ENCODE results near the gene PEAR1.

The PEAR1 gene

DNA sequence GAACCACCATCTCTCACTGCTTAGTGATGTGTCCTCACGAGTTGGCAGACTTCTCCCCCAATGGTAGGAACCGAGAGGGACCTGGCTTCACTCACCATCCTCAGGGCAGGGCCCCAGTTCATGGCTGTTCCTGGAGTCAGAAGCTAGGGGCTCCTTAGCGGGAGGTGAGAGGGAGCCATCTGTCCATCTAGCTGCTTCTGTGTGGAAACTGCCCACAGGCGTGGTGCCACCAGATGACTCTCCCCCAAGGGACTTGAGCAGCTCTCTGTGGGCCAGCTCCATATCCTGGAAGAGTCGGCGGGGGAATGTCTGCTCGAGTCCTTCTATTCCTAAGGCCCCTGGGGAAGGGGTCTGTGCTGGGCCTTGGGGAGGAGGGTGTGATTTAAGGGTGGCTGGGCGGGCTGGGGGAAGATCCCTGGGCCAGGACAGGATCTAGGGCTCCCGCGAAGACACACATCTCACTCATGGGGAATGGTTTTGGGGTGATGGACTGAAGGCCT, 43.3 kb downstream of the PEAR1 start:
- no peak for DNase-seq (ENCODE audit: low spot score)

DNA sequence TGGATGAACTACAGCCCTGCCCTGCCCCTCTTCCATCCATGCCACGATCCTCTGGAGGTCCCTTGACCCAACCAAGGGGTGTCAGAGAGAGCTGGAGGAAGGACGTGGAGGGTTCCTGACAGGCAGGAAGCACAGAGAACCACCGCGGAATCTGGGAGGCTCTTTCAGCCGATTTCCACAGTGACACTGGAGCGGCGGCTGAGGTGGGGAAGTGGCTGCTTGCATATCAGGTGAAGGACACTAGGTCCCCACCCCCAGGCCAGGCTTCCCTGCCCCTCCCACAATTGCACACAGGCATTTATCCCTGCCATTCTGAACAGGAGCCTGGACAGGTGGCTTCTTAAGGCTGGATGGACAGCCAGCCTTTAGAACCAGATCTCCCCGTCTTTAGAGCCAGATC, 44.4 kb downstream of the PEAR1 start:
- no peak for DNase-seq (ENCODE audit: low spot score)

DNA sequence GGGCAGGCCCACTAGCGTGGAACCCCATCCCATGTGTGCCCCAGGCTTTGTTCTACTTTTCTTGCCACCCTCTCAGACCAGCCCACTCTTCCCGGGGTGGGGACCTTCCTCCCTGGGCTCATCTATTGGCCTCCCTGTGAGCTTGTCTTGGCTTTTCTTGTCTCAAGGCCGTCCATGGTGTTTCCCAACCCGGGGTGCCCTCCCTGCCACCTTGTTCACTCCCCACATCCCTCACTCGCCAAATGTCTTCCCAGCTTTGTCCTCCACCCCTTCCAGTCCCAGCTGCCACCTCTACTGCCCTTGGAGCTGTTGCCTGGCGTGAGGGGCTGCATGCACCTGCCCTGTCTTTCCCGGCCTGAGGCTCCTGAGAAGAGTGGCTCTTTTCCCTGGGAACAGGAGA, 45.3 kb downstream of the PEAR1 start:
- DNase-seq (ENCODE audit: low spot score) = no peak

DNA sequence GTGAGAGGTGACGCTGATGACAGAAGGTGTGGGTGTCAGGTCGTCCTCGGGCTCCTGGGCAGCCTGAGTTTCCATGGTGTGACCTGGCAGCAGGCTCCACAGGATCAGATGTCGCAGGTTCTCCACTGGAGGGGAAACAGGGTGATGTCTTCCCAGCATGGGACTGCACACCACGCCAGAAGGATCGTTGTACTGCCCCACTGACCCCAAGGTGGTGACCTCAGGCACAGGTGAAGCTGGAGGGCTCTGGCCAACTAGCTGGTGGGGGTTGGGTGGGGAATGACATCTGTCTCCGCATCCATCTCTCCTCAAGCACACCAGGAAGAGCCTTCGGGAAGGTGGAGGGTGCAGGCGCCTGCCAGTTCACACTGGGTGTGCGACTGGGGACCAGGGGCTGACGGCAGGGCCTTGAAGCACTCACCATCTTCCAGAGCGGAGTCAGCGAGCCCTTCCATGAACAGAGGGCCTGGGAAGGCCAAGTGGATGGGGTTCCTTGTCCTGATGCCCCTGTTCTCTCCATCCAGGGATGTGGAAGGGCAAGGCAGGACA, 46.3 kb downstream of the PEAR1 start:
- DNase-seq (ENCODE audit: low spot score) = no peak

DNA sequence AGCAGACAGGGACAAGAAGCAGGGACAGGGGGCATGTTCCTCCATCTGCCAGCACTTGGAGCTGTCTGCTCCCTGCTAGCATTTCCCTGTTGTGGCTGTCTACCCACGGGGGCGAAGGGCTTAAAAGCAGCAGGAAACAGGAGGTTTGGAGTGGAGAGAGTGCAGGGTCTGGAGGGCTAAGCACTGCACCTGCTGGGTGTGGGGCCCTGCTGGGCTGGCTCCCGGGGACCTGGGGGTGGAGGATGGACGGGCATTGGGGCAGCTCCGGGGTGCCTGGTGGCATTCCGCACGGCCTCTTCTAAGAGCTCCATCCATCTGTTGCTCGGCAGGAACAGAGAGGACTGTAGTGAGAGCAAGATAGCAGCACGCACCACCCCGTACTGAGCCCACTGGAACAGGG, 48.2 kb downstream of the PEAR1 start:
- DNase-seq (ENCODE audit: low spot score) = no peak

DNA sequence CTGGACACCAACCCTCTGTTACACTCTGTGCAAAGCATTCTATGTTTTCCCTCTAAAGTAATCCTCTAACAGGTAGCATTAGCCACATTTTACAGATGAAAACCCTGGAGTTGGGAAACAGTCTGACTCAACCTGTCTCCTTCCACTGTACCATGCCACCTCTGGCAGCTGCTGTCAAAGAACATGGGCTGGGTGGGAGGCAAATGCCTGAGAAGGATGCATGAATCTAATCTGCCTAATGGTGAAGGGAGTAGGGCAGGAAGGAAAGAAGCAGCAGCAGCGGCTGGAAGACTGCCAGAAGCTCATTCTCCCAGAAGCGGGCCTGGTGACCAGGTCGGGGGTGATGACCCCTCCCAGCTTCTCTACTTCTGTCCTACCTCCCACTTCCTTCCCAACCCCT, 48.7 kb downstream of the PEAR1 start:
- DNase-seq (ENCODE audit: low spot score) = no peak

DNA sequence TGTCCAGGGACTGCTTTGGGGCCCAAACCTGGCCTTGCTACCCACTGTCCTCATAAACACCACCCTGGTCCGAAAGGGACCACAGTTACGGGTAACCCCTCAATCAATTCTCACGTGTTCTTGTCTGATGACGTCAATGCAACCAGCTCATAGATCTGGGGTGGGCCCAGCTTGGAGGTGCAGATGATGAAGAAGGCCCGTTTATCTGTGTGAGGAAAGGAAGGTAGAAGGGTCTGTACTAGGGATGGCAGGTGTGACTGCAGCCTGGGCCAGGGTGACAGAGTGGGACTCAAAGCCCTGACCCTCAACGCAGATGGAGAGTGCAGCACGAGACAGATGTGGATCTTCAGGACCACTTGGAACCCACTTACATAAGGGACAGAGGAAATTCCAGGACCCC, 49.1 kb downstream of the PEAR1 start:
- DNase-seq (ENCODE audit: low spot score) = no peak

DNA sequence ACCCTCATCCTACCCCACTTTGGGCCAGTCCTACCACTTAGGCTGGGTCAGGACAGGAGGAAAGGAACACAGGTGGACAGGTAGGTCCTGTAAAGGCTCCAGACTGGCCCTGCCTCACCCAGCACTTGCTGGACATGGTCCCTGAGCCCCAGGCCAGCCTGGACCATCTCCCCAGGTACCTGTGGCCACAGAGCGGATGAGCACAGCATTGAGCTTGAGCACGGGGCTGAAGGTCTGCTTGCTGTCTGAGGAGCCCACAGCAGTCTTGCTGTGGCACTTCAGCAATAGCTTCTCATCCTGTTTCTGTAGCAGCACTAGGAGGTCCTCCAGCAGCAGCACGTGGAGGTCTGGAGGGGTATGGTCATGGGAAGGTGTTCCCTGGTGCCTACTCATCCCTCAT, 50.2 kb downstream of the PEAR1 start:
- no peak for DNase-seq (ENCODE audit: low spot score)

DNA sequence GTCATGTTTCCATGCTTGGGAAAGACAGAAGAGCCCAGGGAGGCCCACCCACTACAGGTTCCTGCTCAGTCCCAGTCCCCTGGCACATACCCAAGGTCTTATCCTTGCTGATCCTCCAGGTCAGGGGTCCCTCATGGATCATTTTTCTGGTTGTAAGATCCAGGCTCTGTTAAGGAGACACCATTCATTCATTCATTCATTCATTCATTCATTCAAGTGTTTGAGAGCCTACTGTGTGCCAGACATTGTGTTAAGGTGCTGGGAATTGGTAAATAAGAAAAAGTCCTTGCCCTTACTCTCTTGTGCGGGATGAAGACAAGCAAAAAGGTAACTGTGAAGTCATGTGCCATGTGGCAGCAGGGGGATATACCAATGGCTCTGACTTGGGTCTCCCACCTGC, 50.8 kb downstream of the PEAR1 start:
- no peak for DNase-seq (ENCODE audit: low spot score)

DNA sequence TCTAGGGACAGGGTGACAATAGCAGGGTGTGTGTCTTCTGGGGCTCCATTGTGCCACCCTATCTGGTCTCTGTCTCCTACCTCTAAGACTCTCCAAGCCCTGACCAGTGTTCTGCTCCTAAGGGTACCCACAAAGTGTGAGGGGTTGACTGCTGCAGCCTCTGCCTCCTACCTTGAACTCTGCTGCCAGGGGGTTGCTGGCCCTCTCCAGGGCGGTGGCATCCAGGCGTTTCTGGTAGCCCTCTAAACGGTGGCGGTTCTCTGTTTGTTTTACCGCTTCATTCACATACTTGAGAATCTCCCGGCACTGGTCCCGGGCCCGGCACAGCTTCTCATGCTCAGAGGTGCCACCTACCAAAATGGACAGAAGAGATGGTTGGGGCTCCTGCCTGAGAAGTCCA, 51.3 kb downstream of the PEAR1 start:
- DNase-seq (ENCODE audit: low spot score) = no peak

DNA sequence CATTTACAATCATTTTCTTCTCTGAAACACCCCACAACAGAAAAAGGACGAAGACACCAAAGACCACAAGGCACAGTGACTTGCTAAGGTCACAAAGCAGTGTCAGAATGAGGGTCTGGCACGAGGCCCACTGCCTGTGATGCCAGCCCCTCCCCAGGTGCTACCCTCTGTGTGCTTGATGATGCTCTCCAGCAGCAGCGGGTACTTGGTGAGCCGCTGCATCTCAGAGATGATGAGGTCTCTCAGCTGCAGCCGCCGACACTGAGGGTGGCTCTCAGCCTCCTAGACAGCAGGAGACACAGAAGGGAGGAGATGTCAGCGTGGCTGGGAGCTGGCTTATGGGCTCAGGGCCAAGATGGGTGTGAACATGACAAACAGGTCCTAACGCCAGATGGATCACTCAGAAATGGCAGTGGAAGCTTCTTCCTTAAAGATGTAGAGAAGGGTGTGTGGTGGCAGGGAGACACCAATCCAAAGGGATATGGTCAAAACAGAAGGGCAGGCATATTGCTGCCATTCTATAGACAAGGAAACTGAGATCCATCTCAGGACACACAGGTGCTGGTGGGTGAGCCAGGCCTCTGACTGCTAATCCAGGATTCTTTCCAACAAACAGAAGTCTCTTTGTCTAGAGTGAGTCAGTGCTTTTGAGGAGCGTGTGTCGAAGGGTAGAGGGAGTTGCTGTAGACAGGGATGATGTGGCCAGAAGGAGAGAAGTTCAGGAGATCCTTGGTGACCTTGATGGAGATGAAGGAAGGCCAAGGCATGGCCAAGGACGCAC, 52.6 kb downstream of the PEAR1 start:
- DNase-seq (ENCODE audit: low spot score) = no peak

DNA sequence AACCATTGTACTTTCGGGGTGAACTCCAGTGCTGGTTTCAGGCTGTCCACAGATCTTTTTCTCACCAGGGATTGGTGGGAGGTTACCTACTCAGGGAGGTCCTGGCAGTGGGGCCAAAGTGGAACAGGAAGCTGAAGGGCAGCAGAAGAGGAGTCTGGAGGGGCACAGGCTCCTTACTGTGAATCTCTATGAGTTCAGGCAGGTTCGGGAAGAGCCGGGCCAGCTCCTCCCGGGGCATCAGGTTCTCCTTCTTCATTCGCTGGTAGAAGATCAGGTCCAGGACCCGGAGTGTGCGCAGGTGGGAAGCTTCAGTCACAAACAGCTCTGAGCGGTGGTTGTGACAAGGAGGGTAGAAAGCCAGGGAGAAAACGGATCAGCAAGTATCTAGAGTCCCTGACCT, 53.6 kb downstream of the PEAR1 start:
- DNase-seq (ENCODE audit: low spot score) = no peak

DNA sequence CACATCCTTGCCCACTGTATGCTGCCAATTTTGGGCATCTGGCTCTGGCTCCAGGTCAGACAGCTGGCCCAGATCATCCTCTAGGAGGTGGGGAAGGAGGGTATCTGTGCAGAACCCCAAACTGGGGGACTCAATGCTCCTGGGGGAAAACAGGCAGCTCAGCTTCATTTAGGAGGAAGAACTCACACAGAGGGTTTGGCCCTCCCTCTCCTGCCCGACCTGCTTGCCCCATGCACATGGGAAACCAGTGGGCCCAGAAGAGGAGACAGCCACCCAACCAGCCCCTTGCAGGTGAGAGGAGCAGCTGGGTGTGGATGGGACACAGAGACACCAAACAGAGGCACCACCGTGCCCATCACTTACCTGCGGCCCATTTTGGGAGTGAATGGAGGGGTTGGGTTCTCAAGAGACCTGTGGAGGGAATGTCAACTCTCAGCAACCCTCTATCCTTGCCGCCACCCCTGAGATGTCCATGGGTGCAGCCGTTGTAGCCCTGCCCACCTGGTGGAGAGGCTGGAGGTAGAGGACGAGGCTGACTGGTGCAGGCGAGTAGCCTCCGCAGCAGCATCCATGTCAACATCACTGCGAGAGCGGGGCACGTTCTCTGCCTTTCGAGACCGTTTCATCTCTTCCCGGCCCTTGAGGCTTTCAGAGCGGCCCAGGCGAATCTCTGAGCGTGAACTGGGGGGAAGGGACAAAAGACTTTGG, 54.5 kb downstream of the PEAR1 start:
- no peak for DNase-seq (ENCODE audit: low spot score)

DNA sequence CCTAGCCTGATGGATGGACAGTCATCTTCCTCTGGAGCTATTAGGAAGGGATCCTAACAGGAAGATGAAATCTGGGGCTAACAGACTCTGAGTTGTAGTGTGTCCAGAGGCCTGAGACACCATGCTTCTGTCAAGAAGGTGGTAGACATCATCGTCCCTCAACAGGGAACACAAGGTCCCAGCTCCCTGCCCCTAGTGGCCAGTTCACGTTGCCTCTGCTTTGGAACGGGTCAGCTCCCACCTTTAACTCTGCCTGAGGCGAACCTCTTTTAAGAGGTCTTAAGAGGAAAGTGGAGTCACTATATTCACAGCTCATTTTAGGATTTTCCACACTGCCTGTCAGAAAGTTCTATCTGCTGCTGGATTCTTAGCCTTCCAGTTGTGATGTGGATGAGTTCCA, 55.2 kb downstream of the PEAR1 start:
- no peak for DNase-seq (ENCODE audit: low spot score)

DNA sequence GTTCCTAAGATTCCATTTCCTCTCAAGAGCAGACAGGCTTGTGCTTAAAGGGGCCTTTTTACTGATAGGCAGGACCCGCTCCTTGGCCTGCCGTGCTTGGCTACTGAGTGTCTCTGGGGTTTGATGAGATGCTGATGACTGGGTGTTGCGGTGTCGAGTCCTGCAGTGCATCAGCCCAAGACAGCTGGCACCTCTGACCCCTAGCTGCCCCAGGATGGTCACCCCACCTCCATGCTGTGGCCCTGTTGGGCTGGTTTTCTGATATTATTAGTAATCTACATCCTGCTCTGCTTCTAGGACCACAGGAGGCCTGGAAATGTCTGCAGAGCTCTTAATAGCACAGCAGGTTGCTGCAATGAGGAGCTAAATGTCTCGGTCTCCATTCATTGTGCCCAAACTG, 55.6 kb downstream of the PEAR1 start:
- no peak for DNase-seq (ENCODE audit: low spot score)

DNA sequence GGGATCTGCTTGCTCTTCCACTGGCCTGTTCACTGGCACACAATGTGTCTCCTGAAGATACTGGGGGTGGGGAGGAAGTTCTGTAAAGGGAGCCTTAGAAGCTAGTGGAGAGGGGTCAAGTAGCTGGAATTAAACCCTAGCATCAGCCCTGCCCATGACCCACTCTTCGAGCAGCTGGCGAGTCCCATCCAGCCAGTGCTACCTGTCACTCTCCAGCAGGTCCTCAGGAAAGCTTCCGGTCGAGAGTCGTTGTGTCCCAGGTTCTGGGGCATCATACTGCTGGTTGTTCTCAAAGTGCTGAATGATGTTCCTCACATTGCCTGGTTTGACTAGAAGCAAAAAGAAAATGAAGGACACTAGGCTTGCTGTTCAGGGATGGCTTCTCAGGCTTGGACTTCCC, 57.9 kb downstream of the PEAR1 start:
- no peak for DNase-seq (ENCODE audit: low spot score)

DNA sequence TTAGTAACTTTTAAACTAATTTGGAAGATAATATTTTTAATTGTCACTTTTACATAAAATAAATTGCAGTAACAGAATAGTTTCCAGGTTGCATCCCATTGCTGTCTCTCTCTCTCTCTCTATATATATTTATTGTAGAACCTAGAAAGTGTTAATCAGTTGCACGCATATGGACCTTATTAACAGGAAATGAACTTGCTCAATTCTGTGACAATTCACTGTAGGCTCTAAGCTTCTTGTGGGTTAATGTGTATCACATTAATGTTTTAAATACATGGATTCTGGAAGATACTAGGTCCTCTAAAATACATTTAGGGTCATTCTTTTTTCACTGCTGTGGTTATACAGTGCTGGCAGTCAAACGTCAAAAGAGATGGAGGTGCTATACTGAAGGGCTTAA, 60.1 kb downstream of the PEAR1 start:
- DNase-seq (ENCODE audit: low spot score) = no peak

DNA sequence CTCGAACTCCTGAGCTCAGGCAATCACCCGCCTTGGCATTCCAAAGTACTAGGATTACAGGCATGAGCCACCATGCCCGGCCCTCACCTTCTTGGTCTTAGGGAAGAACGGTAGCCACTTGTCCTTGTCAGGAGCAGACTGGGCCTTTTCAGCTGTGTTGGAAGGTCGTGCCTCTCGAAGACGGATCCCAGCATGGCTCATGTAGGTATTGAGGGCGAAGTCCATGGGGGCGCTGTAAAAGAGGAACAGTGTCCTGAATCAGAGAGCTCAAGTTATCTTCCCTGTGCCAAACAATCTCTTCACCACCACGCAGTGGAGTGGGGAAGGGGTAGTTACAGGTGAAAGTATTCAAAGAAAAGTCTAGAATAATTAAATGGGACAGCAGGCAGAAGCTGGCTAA, 62.8 kb downstream of the PEAR1 start:
- no peak for DNase-seq (ENCODE audit: low spot score)

DNA sequence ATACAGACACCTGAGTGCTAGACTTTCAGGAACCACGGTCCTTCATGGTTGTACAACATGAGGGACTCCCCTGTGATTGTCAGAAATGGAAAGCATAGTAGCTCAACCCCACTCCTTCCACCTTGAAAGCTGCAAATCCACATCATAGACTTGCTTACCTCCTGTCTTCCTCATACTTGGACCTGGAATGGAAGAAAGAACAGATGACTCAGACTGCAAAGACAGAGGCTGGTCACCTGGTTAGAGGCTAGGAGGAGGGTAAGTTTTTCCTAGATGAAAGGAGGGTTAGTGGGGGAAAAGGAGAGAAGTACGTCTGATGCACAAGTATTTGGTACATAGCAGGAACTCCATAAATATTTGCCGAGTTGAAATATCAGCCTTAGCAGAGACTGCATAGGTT, 64.1 kb downstream of the PEAR1 start:
- peak; percentile 23 for DNase-seq (ENCODE audit: low spot score)

DNA sequence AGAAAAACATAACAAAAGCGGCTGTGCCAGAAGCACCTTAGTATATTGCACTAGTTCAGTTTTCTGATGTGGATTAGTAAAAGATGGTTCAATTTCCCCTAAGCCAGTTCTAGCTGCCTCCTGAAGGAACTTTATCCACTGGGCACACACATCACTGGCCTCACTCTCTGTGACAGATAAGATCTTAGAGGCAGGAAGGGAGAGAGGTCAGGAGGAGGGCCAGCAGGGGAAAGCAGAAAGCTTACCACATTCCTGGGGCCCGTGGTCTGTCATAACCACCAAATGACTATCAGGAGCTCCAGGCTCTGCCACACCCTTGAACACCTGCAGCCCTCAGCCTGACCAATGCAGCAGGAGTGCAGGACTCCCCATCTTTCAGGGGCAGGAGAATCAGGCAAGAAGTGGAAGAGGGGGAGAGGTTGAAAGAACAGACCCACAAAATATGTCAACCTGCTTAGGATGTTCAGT, 64.8 kb downstream of the PEAR1 start:
- peak; percentile 48 for DNase-seq (ENCODE audit: low spot score)

DNA sequence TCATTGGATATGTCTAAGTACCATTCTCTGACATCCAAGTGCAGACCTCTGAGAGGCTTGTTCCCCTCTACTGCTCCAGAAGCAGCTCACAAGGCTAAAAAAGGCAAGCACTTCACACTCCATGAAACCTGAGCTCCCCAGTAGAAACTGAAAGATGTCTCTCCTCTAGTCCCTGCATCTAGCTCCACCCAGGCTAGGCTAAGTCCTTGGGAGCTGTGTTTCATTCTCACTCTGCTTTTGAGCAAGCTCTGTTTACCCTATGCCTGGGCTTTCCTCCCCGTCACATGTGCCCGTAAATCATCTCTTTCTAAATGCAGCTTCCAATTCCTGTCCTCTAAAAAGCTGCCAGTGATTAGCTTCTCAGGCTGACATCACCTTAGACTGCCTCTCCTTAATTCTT, 65.9 kb downstream of the PEAR1 start:
- no peak for DNase-seq (ENCODE audit: low spot score)

DNA sequence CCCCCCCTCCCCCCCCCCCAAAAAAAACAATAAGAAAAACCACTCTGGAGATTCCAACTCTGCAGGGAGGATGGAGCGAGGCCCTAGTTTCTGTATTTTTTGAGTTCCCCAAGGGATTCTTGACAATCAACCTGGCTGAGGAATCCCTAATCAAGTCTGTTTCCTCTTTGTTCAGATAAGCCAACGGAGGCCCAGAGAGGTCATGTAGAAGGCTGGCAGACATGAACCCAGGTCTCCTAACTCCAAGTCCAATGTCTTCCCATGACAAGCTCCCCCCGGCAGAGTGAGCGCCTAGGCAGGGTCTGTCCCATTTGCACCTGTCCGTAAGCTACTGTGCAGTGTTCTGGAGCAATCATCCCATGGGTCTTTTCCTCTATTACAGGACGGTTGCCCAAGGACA, 66.4 kb downstream of the PEAR1 start:
- DNase-seq (ENCODE audit: low spot score) = no peak

DNA sequence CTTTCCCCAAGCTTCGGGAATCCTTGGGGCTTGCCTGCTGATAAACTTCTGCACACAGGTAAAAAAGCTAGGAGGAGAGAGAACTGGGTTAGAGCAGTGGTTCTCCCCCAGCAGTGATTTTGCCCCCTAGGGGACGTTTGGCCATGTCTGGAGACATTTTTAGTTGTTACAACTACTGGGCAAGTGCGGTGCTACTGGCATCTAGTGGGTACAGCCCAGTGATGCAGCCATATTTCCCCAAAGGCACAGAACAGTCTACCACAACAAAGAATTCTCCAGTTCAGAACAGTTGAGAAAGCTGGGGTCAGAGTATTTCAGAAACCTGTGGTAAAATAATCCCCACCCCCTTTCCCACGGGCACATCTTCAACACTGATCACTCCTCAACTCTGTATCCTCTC, 68.2 kb downstream of the PEAR1 start:
- peak; percentile 20 for DNase-seq (ENCODE audit: low spot score)

Measured in SW480 (cell line).